H9 (cell line): ENCODE results near the gene MLPH. TPM values are rescaled to one million over a fixed set of nuclear protein-coding genes. Genes with fewer than 3 reads are reported as not detected.

Source experiments
- DNase-seq: peaks from one replicate; pipeline ENCODE4 v3.0.0-alpha.2; 2017
- H2AFZ ChIP-seq: one replicate; pipeline ENCODE4 v1.6.1; 2013; ENCODE audit warnings: mild to moderate bottlenecking, low read length, control low read depth, moderate library complexity
- H2AK5ac ChIP-seq: 2 replicates; pipeline ENCODE4 v1.6.1; 2013; ENCODE audit warnings: low read length, control low read depth, mixed read lengths; ENCODE audit not compliant: insufficient read length
- H2BK120ac ChIP-seq: one replicate; pipeline ENCODE4 v1.6.1; 2013; ENCODE audit warnings: low read depth, mild to moderate bottlenecking, low read length, control low read depth, inconsistent platforms; ENCODE audit not compliant: poor library complexity, severe bottlenecking
- H2BK12ac ChIP-seq: 2 replicates; pipeline ENCODE4 v1.6.1; 2013; ENCODE audit warnings: low read length, control low read depth, mixed read lengths, low read depth; ENCODE audit not compliant: insufficient read length
- H2BK15ac ChIP-seq: 2 replicates; pipeline ENCODE4 v1.6.1; 2013; ENCODE audit warnings: low read depth, low read length, control low read depth
- H2BK20ac ChIP-seq: one replicate; pipeline ENCODE4 v1.6.1; 2013; ENCODE audit warnings: low read depth, mild to moderate bottlenecking, low read length, control low read depth, inconsistent platforms; ENCODE audit not compliant: poor library complexity, severe bottlenecking
- H2BK5ac ChIP-seq: 2 replicates; pipeline ENCODE4 v1.6.1; 2013; ENCODE audit warnings: low read length, control low read depth, mixed read lengths; ENCODE audit not compliant: insufficient read length
- H3K14ac ChIP-seq: 2 replicates; pipeline ENCODE4 v1.6.1; 2013; ENCODE audit warnings: low read length, control low read depth; ENCODE audit not compliant: insufficient read depth
- H3K18ac ChIP-seq: 2 replicates; pipeline ENCODE4 v1.6.1; 2013; ENCODE audit warnings: low read depth, mild to moderate bottlenecking, mixed read lengths, low read length, control low read depth; ENCODE audit not compliant: insufficient read length
- H3K23ac ChIP-seq: 2 replicates; pipeline ENCODE4 v1.6.1; 2013; ENCODE audit warnings: low read length, control low read depth, mixed read lengths, low read depth; ENCODE audit not compliant: insufficient read length
- H3K23me2 ChIP-seq: 2 replicates; pipeline ENCODE4 v1.6.1; 2013; ENCODE audit warnings: low read depth, mild to moderate bottlenecking, mixed read lengths, low read length, control low read depth; ENCODE audit not compliant: insufficient read length, poor library complexity, severe bottlenecking
- H3K27ac ChIP-seq: 2 replicates; pipeline ENCODE4 v1.5.1; 2013; ENCODE audit warnings: low read length, control low read depth, mixed read lengths, low read depth; ENCODE audit not compliant: insufficient read length
- H3K27me3 ChIP-seq: 2 replicates; pipeline ENCODE4 v1.6.1; 2013; ENCODE audit warnings: low read length, control low read depth, inconsistent platforms; ENCODE audit not compliant: insufficient read depth
- H3K4ac ChIP-seq: 2 replicates; pipeline ENCODE4 v1.6.1; 2013; ENCODE audit warnings: low read depth, mild to moderate bottlenecking, control low read depth, inconsistent platforms, low read length, moderate library complexity
- H3K4me1 ChIP-seq: 2 replicates; pipeline ENCODE4 v1.6.1; 2013; ENCODE audit warnings: low read length, control low read depth, inconsistent platforms; ENCODE audit not compliant: insufficient read depth
- H3K4me2 ChIP-seq: 2 replicates; pipeline ENCODE4 v1.6.1; 2013; ENCODE audit warnings: low read length, control low read depth, mixed read lengths; ENCODE audit not compliant: insufficient read length, insufficient read depth
- H3K56ac ChIP-seq: 2 replicates; pipeline ENCODE4 v1.6.1; 2013; ENCODE audit warnings: low read depth, mild to moderate bottlenecking, mixed read lengths, low read length, control low read depth; ENCODE audit not compliant: insufficient read length
- H3K79me1 ChIP-seq: 2 replicates; pipeline ENCODE4 v1.6.1; 2013; ENCODE audit warnings: low read depth, mild to moderate bottlenecking, moderate library complexity, low read length, control low read depth, inconsistent platforms; ENCODE audit not compliant: insufficient read depth, poor library complexity, severe bottlenecking
- H3K79me2 ChIP-seq: 2 replicates; pipeline ENCODE4 v1.6.1; 2013; ENCODE audit warnings: low read length, control low read depth, inconsistent platforms; ENCODE audit not compliant: insufficient read depth
- H3K9ac ChIP-seq: 2 replicates; pipeline ENCODE4 v1.6.1; 2013; ENCODE audit warnings: low read length, control low read depth, mixed read lengths; ENCODE audit not compliant: insufficient read length; ENCODE audit errors: extremely low read depth
- H3K9me3 ChIP-seq: one replicate; pipeline ENCODE4 v1.6.1; 2013; ENCODE audit warnings: low read depth, low read length, inconsistent platforms; ENCODE audit not compliant: control insufficient read depth
- H3T11ph ChIP-seq: one replicate; pipeline ENCODE4 v1.6.1; 2013; ENCODE audit warnings: mild to moderate bottlenecking, low read length, control low read depth, inconsistent platforms
- H4K20me1 ChIP-seq: one replicate; pipeline ENCODE4 v1.6.1; 2013; ENCODE audit not compliant: control insufficient read depth, insufficient read length, insufficient read depth
- H4K5ac ChIP-seq: 2 replicates; pipeline ENCODE4 v1.6.1; 2013; ENCODE audit warnings: low read depth, mild to moderate bottlenecking, mixed read lengths, low read length, control low read depth; ENCODE audit not compliant: insufficient read length
- H4K8ac ChIP-seq: replicated peaks from 2 replicates; pipeline ENCODE4 v1.6.1; 2013; ENCODE audit warnings: low read length, control low read depth, mixed read lengths, low read depth; ENCODE audit not compliant: insufficient read length
- H4K91ac ChIP-seq: 2 replicates; pipeline ENCODE4 v1.6.1; 2013; ENCODE audit warnings: low read depth, mild to moderate bottlenecking, moderate library complexity, mixed read lengths, low read length, control low read depth; ENCODE audit not compliant: insufficient read length
- H3K27ac Mint-ChIP-seq, 3 experiments: 2 replicates in 2 of 3; 3 replicates in 1 of 3; pipeline ENCODE4 v1.8.0; 2020 to 2021; ENCODE audit warnings: mixed read lengths in 3 of 3, mild to moderate bottlenecking in 1 of 3, moderate library complexity in 1 of 3
- H3K27me3 Mint-ChIP-seq: 2 replicates; pipeline ENCODE4 v1.8.0; 2021; ENCODE audit warnings: low read depth, mild to moderate bottlenecking, moderate library complexity, mixed read lengths
- H3K36me3 Mint-ChIP-seq, 3 experiments: 2 replicates in 2 of 3; 3 replicates in 1 of 3; pipeline ENCODE4 v1.8.0; 2020 to 2021; ENCODE audit warnings: low read depth in 3 of 3, mixed read lengths in 3 of 3; ENCODE audit not compliant: insufficient read depth in 1 of 3
- H3K4me1 Mint-ChIP-seq, 2 experiments: 2 replicates each; pipeline ENCODE4 v1.8.0; 2020; ENCODE audit warnings: mixed read lengths in 2 of 2
- H3K4me3 Mint-ChIP-seq, 2 experiments: 2 replicates in 1 of 2; 3 replicates in 1 of 2; pipeline ENCODE4 v1.8.0; 2020 to 2021; ENCODE audit warnings: mild to moderate bottlenecking in 2 of 2, mixed read lengths in 2 of 2, moderate library complexity in 1 of 2
- H3K9me3 Mint-ChIP-seq, 2 experiments: 2 replicates in 1 of 2; 3 replicates in 1 of 2; pipeline ENCODE4 v1.8.0; 2020; ENCODE audit warnings: mild to moderate bottlenecking in 2 of 2, mixed read lengths in 2 of 2, moderate library complexity in 1 of 2
- WGBS: extraction: QIAGEN DNeasy Blood & Tissue Kit; methylation state at CpG from one replicate; pipeline ENCODE4 v1.1.7; 2013; ENCODE audit warnings: missing lambda C conversion rate, low lambda C conversion rate, mixed read lengths; ENCODE audit not compliant: insufficient read length; ENCODE audit errors: extremely low coverage; 5-methylcytosine and 5-hydroxymethylcytosine counted together
- total RNA-seq: library from RNA; stranded (reverse); gene quantifications from 2 replicates; pipeline ENCODE4 v1.2.1, GENCODE V29; 2021
- TF ChIP-seq, protein P1 (sequence below): fragments of 200-600 bp; sonication (generic); conservative IDR thresholded peaks from 3 replicates; pipeline ENCODE4 v1.8.0; 2021; ENCODE audit warnings: antibody characterized with exemption, mild to moderate bottlenecking

Gene MLPH
- total RNA-seq, 1 experiment from 2014 or later = 3.4 TPM

DNA sequence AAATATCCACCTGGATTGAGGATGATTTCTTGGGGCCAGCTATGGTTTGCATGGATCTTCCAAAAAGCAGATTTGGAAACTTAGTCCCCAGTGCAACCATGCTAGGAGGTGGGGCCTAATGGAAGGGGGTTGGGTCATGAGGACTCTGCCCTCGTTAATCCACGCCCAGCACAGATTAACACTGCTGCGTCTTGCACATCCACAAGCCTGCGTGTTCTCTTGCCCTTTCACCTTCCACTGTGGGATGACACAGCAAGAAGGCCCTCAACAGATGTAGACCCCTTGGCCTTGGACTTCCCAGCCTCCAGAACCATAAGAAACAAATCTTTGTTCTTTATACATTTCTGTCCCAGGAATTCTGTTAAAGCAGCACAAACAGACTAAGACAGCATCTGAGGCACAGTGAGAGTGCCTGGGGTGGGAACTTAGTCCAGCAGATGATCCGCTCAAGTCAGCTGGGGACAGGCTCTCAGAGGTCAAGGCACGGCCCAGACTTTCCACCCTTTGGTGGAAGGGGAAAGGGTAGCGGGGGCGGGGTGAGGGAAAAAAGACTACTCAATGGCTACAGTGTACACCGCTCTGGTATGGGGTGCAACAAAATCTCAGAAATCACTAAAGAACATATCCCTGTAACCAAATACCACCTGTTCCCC, 101.1 kb downstream of the MLPH start:
- H3K4me1 ChIP-seq = peaks cover 12% of the 10 kb centered on the region; the same call in 1 of the 2 replicates
- no peak for DNase-seq
- H3K4me2 ChIP-seq = peak overlapping the region; percentile 89
- no peak overlapping the region for H4K5ac ChIP-seq
- H3K18ac ChIP-seq = no peak overlapping the region
- H4K20me1 ChIP-seq = no peaks in the 10 kb centered on the region
- H2BK15ac ChIP-seq = no peak overlapping the region
- no peak overlapping the region for H4K91ac ChIP-seq
- no peak overlapping the region for H3K14ac ChIP-seq
- H2AK5ac ChIP-seq = no peak overlapping the region
- no peaks in the 10 kb centered on the region for H3K27me3 ChIP-seq
- H3K27me3 Mint-ChIP-seq = no peaks in the 10 kb centered on the region
- H2AFZ ChIP-seq = no peak overlapping the region
- H3K4me1 Mint-ChIP-seq = peaks cover 68 to 87% of the 10 kb centered on the region in 2 experiments
- peaks cover 4% of the 10 kb centered on the region for H3K23me2 ChIP-seq
- peaks cover 4 to 14% (median 11%) of the 10 kb centered on the region in 3 experiments for H3K36me3 Mint-ChIP-seq
- WGBS = no CpG with 5 or more reads among the region's 9 CpGs
- H2BK120ac ChIP-seq = no peak overlapping the region
- peak overlapping the region in 1 of 2 experiments; percentile 40; a peak in 2 of 5 replicates for H3K4me3 Mint-ChIP-seq
- H3T11ph ChIP-seq = no peak overlapping the region
- H3K79me2 ChIP-seq = peaks cover 37% of the 10 kb centered on the region; the same call in 1 of the 2 replicates
- peaks cover 5% of the 10 kb centered on the region for H3K79me1 ChIP-seq
- H3K9me3 ChIP-seq = no peaks in the 10 kb centered on the region
- no peak overlapping the region for H3K56ac ChIP-seq
- H3K27ac ChIP-seq = no peak overlapping the region
- H2BK5ac ChIP-seq = no peak overlapping the region
- no peak overlapping the region for H2BK12ac ChIP-seq
- TF ChIP-seq, protein P1, sequence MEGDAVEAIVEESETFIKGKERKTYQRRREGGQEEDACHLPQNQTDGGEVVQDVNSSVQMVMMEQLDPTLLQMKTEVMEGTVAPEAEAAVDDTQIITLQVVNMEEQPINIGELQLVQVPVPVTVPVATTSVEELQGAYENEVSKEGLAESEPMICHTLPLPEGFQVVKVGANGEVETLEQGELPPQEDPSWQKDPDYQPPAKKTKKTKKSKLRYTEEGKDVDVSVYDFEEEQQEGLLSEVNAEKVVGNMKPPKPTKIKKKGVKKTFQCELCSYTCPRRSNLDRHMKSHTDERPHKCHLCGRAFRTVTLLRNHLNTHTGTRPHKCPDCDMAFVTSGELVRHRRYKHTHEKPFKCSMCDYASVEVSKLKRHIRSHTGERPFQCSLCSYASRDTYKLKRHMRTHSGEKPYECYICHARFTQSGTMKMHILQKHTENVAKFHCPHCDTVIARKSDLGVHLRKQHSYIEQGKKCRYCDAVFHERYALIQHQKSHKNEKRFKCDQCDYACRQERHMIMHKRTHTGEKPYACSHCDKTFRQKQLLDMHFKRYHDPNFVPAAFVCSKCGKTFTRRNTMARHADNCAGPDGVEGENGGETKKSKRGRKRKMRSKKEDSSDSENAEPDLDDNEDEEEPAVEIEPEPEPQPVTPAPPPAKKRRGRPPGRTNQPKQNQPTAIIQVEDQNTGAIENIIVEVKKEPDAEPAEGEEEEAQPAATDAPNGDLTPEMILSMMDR = no peak
- H3K27ac Mint-ChIP-seq = no peak overlapping the region
- peak overlapping the region; percentile 45 for H3K9ac ChIP-seq
- H3K9me3 Mint-ChIP-seq = 0 out of 5 replicates have a peak, but pooled peaks cover 0 to 4% of the 10 kb centered on the region in 2 experiments
- no peak overlapping the region for H4K8ac ChIP-seq
- H3K4ac ChIP-seq = no peak overlapping the region
- H2BK20ac ChIP-seq = no peak overlapping the region
- no peak overlapping the region for H3K23ac ChIP-seq
